ENCODE results near the gene UGGT2. TPM values are rescaled to one million over a fixed set of nuclear protein-coding genes. Genes with fewer than 3 reads are reported as not detected.

The UGGT2 gene
- total RNA-seq, 3 donors from 2014 or later, result 65.3 to 70.7 (median 67.2) TPM

DNA sequence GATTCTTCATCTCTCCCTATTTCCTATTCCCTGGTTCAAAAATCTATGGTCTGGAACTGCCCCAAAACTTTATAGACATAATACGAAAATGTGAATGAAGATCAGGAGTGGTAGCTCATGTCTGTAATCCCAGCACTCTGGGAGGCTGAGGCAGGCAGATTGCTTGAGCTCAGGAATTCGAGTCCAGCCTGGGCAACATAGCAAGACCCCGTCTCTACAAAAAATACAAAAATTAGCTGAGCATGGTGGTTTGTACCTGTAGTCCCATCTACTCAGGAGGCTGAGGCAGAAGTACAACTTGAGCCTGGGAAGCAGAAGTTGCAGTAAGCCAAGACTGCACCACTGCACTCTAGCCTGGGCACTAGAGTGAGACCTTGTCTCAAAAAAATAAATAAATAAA lies 35.1 kb downstream of the UGGT2 start:
- intact Hi-C loops (cut with DNase I; ENCODE audit: low total_unique reads), result no loop called here
- H3K4me3 ChIP-seq, result no peak overlapping the region

DNA sequence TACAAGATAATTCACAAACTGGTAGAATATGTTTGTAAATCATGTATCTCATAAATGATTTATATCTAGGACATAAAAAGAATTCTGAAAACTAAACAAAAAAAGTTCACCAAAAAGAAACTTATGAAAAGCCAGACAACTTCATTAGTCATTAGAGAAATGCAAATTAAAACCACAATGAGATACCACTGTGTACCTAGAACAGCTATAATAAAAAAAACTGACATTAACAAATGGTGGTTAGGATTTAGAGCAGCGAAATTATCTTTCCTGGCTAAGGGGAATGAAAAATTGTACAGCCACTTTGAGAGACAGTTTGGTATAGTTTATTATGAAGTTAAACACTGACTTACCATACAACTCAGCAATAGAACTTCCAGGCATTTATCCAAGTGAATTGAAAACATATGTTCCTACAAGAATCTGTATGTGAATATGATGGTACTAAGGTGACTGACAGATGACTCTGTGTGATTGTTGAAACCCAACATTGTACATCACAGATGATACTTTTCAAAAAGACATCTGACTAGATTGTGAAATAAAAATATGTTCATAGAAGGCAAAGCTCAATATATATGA lies 41.8 kb downstream of the UGGT2 start:
- DNase-seq (ENCODE audit: low spot score in 2 of 2), result no peak
- Histone ChIP-seq H3K4me1 (no peaks in the 10 kb centered on the region), H3K4me3 (no peak overlapping the region), H3K9me3 (peaks cover 5 to 8% of the 10 kb centered on the region in 2 donors), H3K27me3 (no peaks in the 10 kb centered on the region), H3K27ac (no peak overlapping the region), H3K36me3 (peaks cover 4% of the 10 kb centered on the region)
- intact Hi-C loops (cut with DNase I; ENCODE audit: low total_unique reads), result no loop called here
- TF ChIP-seq POLR2AphosphoS5 (IDR thresholded peaks at IDR 0.05) (no peak), POLR2A (IDR thresholded peaks at IDR 0.05) (no peak)
- TF ChIP-seq, protein P1, sequence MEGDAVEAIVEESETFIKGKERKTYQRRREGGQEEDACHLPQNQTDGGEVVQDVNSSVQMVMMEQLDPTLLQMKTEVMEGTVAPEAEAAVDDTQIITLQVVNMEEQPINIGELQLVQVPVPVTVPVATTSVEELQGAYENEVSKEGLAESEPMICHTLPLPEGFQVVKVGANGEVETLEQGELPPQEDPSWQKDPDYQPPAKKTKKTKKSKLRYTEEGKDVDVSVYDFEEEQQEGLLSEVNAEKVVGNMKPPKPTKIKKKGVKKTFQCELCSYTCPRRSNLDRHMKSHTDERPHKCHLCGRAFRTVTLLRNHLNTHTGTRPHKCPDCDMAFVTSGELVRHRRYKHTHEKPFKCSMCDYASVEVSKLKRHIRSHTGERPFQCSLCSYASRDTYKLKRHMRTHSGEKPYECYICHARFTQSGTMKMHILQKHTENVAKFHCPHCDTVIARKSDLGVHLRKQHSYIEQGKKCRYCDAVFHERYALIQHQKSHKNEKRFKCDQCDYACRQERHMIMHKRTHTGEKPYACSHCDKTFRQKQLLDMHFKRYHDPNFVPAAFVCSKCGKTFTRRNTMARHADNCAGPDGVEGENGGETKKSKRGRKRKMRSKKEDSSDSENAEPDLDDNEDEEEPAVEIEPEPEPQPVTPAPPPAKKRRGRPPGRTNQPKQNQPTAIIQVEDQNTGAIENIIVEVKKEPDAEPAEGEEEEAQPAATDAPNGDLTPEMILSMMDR (IDR thresholded peaks at IDR 0.05), result no peak

More for the DNA sequence above, 35.1 kb downstream of the UGGT2 start:
- no peak for TF ChIP-seq POLR2A (IDR thresholded peaks at IDR 0.05)
- no peak for TF ChIP-seq POLR2AphosphoS5 (IDR thresholded peaks at IDR 0.05)
- TF ChIP-seq, protein P1 (IDR thresholded peaks at IDR 0.05), result no peak
- peaks cover 8 to 11% of the 10 kb centered on the region in 2 donors for H3K9me3 ChIP-seq
- H3K27ac ChIP-seq, result no peak overlapping the region
- no peaks in the 10 kb centered on the region for H3K27me3 ChIP-seq
- no peaks in the 10 kb centered on the region for H3K4me1 ChIP-seq
- no peak for DNase-seq (ENCODE audit: low spot score in 2 of 2)
- no peaks in the 10 kb centered on the region for H3K36me3 ChIP-seq

DNA sequence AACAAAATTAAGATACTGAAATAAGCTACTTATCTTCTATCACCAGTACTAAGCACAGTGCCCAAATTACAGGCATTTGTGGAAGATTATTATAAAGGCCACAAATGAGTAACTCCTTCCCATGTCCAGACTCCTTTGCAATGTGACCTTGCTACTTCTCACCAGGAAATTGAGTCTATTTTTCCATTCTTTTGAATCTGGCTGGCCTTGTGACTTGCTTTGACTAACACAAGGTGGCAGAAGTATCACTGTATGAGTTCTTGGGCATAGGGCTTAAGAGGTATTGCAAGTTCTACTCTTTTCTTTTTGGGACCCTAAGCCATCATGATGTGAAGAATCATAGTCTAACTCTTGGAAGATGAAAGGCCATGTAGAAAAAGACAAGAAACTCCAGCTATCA lies 49.9 kb downstream of the UGGT2 start:
- Histone ChIP-seq H3K27me3 (no peaks in the 10 kb centered on the region), H3K9me3 (no peaks in the 10 kb centered on the region), H3K27ac (no peak overlapping the region), H3K36me3 (no peaks in the 10 kb centered on the region), H3K4me3 (no peak overlapping the region), H3K4me1 (no peaks in the 10 kb centered on the region)
- TF ChIP-seq POLR2AphosphoS5 (IDR thresholded peaks at IDR 0.05) (no peak), POLR2A (IDR thresholded peaks at IDR 0.05) (no peak)
- TF ChIP-seq, protein P1 (IDR thresholded peaks at IDR 0.05), result no peak
- intact Hi-C loops (cut with DNase I; ENCODE audit: low total_unique reads), result loop anchor here (1.0 kb wide), 1 partner anchor 17 kb away; no protein-coding TSS in a partner anchor
- no peak for DNase-seq (ENCODE audit: low spot score in 2 of 2)

DNA sequence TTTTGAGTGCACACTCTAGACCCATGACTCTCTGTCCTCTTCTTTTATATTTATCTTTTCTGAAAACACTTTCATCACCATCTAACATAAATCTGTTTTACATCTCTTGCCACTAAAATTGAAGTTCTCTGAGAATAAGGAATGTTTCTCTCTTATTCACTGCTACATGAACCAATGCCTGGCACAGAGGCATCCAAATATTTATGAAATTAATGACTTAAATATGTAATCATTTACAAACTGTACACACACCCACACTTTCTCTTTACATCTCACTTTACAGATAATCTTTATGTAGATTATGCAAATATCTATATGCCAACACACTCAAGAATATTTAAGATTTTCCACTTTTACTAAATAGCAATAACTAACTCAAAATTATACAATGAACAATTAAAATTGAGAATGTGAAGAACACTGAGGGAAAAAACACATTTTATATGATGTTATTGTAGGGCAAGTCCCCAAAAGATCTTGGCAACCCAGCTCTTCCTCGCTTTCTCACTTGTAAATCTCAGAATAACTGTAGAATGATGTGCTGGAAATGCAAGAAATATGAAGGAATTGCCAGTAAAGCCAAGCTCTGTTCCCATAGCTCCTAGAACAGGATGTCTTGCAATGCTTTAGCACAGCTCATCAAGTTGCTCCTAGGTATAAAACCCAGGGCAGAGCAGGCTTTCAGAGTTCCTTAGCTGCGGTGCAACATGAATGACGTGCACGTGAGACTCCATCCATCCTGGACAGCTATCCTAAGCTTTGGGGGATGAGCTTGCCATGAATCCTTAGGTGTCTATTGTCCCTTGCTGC lies 50.7 kb downstream of the UGGT2 start:
- Histone ChIP-seq H3K4me3 (no peak overlapping the region), H3K36me3 (no peaks in the 10 kb centered on the region), H3K9me3 (no peaks in the 10 kb centered on the region), H3K27me3 (no peaks in the 10 kb centered on the region), H3K27ac (no peak overlapping the region), H3K4me1 (no peaks in the 10 kb centered on the region)
- DNase-seq (ENCODE audit: low spot score in 2 of 2), result no peak
- intact Hi-C loops (cut with DNase I; ENCODE audit: low total_unique reads), result loop anchor here (1.0 kb wide), 1 partner anchor 18 kb away; no protein-coding TSS in a partner anchor
- TF ChIP-seq POLR2A (IDR thresholded peaks at IDR 0.05), result no peak

DNA sequence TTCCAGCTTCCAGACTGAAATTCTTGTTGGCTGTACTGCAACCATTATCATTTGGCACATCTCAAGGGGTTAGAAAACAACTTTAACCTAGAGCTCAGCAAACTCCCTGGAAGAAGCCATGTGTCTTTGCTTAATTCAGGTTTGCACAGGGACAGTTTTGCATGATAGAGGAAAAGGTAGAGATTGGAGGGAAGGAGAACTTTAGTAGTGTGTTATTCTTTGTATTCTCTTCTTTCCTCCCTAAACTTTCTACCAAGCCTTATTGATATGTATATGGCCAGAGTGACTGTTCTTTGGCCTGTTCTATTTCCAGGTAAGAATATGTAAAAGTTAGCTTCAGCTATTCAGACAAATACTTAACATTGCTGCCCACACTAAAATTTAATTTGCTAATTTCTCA lies 53.1 kb downstream of the UGGT2 start:
- no peaks in the 10 kb centered on the region for H3K4me1 ChIP-seq
- H3K4me3 ChIP-seq, result no peak overlapping the region
- no peaks in the 10 kb centered on the region for H3K27me3 ChIP-seq
- no peaks in the 10 kb centered on the region for H3K36me3 ChIP-seq
- H3K9me3 ChIP-seq, result no peaks in the 10 kb centered on the region
- H3K27ac ChIP-seq, result no peak overlapping the region
- intact Hi-C loops (cut with DNase I; ENCODE audit: low total_unique reads), result no loop called here
- DNase-seq (ENCODE audit: low spot score in 2 of 2), result no peak
- TF ChIP-seq, protein P1 (IDR thresholded peaks at IDR 0.05), result no peak
- TF ChIP-seq POLR2AphosphoS5 (IDR thresholded peaks at IDR 0.05) (no peak), POLR2A (IDR thresholded peaks at IDR 0.05) (no peak)

All from breast epithelium (tissue), 4 donors.